SKM-1 treated with dmso at 0.1 percent for 144 hours (cell line): Measurements from ENCODE around the gene ISYNA1.

Experiments used
- DNase-seq: peaks from one replicate; lab custom pipeline; 2025; ENCODE audit not compliant: unreplicated experiment; lab: John Stamatoyannopoulos, UW

Gene ISYNA1

GRCh38 chr19:18445262-18445948 lies 7.5 kb upstream of the ISYNA1 start:
- no peak for DNase-seq

- no peak for DNase-seq
Observed at GRCh38 chr19:18444513-18444912, 6.6 kb upstream of the ISYNA1 start.

- no peak for DNase-seq
Observed at GRCh38 chr19:18443831-18444230, 5.9 kb upstream of the ISYNA1 start.

GRCh38 chr19:18443406-18443805 lies 5.5 kb upstream of the ISYNA1 start:
- no peak for DNase-seq

- no peak for DNase-seq
Observed at GRCh38 chr19:18442941-18443340, 5.0 kb upstream of the ISYNA1 start.

GRCh38 chr19:18441804-18442788 lies 4.2 kb upstream of the ISYNA1 start:
- DNase-seq = no peak

- DNase-seq = no peak
Observed at GRCh38 chr19:18440936-18441803, 3.2 kb upstream of the ISYNA1 start.

GRCh38 chr19:18440415-18440877 lies 2.5 kb upstream of the ISYNA1 start:
- DNase-seq = peak; percentile 45

- DNase-seq = no peak
Observed at GRCh38 chr19:18439910-18440237, 1.9 kb upstream of the ISYNA1 start.

GRCh38 chr19:18439025-18439909 lies 1.3 kb upstream of the ISYNA1 start:
- DNase-seq = no peak

- no peak for DNase-seq
Observed at GRCh38 chr19:18438331-18439024, 545 bp upstream of the ISYNA1 start.

GRCh38 chr19:18436671-18437490 lies 1.1 kb downstream of the ISYNA1 start:
- DNase-seq = no peak

- DNase-seq = no peak
Observed at GRCh38 chr19:18435842-18436670, 1.9 kb downstream of the ISYNA1 start.

GRCh38 chr19:18435178-18435841 lies 2.6 kb downstream of the ISYNA1 start:
- no peak for DNase-seq

GRCh38 chr19:18434411-18435175 lies 3.3 kb downstream of the ISYNA1 start:
- no peak for DNase-seq

GRCh38 chr19:18433735-18434398 lies 4.1 kb downstream of the ISYNA1 start:
- no peak for DNase-seq
